Measurements from ENCODE around the gene TPPP2. TPM values are rescaled to one million over a fixed set of nuclear protein-coding genes. Genes with fewer than 3 reads are reported as not detected.
A peak's percentile ranks its signal among the peaks of the same experiment; 100 is the strongest.

Gene TPPP2
- total and polyA plus RNA-seq, 2 experiments from 2014 or later = not detected

- H3K79me2 ChIP-seq (ENCODE audit: insufficient read depth) = no peaks in the 10 kb centered on the region
- no peak overlapping the region for H2AFZ ChIP-seq
- WGBS, 2 experiments (ENCODE audit: low coverage in 1 of 2, low lambda C conversion rate in 2 of 2, missing lambda C conversion rate in 2 of 2) = 70 to 75% methylated on average over 2 of the region's 2 CpGs
- TF ChIP-seq EZH2phosphoT487 (IDR thresholded peaks at IDR 0.05; ENCODE audit: insufficient read depth, low read depth) (no peak), EZH2 (IDR thresholded peaks at IDR 0.05; ENCODE audit: insufficient read depth, poor library complexity, severe bottlenecking) (no peak)
- peaks cover 27% of the 10 kb centered on the region for H3K4me1 ChIP-seq (ENCODE audit: insufficient read depth)
- no peak overlapping the region for H3K4me3 ChIP-seq
- H3K9ac ChIP-seq = no peak overlapping the region
- H3K27ac ChIP-seq = no peak overlapping the region
- no peaks in the 10 kb centered on the region for H3K27me3 ChIP-seq (replicated peaks; ENCODE audit: insufficient read depth)
- no peaks in the 10 kb centered on the region for H3K36me3 ChIP-seq (ENCODE audit: low read depth)
- in situ Hi-C loops (cut with MboI) = no loop called here
- no peaks in the 10 kb centered on the region for H3K9me3 ChIP-seq (ENCODE audit: low read depth)
- H3K9me2 ChIP-seq (ENCODE audit: insufficient read depth) = no peaks in the 10 kb centered on the region
- no peaks in the 10 kb centered on the region for H4K20me1 ChIP-seq (ENCODE audit: insufficient read depth)
- no peak overlapping the region for H3K4me2 ChIP-seq (ENCODE audit: unreplicated experiment)
- no peak for DNase-seq
- peaks cover 14% of the 10 kb centered on the region for H3F3A ChIP-seq (ENCODE audit: insufficient read depth)
Observed at GRCh38 chr14:21043387-21043973, 13.5 kb downstream of the TPPP2 start.

- no peaks in the 10 kb centered on the region for H3K27me3 ChIP-seq (replicated peaks; ENCODE audit: insufficient read depth)
- H4K20me1 ChIP-seq (ENCODE audit: insufficient read depth) = no peaks in the 10 kb centered on the region
- no peak overlapping the region for H3K4me2 ChIP-seq (ENCODE audit: unreplicated experiment)
- H3K4me1 ChIP-seq (ENCODE audit: insufficient read depth) = peaks cover 28% of the 10 kb centered on the region
- no peak overlapping the region for H3K9ac ChIP-seq
- H2AFZ ChIP-seq = no peak overlapping the region
- peaks cover 20% of the 10 kb centered on the region for H3F3A ChIP-seq (ENCODE audit: insufficient read depth)
- no peaks in the 10 kb centered on the region for H3K9me3 ChIP-seq (ENCODE audit: low read depth)
- H3K4me3 ChIP-seq = no peak overlapping the region
- H3K36me3 ChIP-seq (ENCODE audit: low read depth) = no peaks in the 10 kb centered on the region
- DNase-seq = no peak
- H3K27ac ChIP-seq = no peak overlapping the region
- TF ChIP-seq EZH2 (IDR thresholded peaks at IDR 0.05; ENCODE audit: insufficient read depth, poor library complexity, severe bottlenecking) = no peak
- no peak for TF ChIP-seq EZH2phosphoT487 (IDR thresholded peaks at IDR 0.05; ENCODE audit: insufficient read depth, low read depth)
- in situ Hi-C loops (cut with MboI) = no loop called here
- H3K79me2 ChIP-seq (ENCODE audit: insufficient read depth) = no peaks in the 10 kb centered on the region
- no peaks in the 10 kb centered on the region for H3K9me2 ChIP-seq (ENCODE audit: insufficient read depth)
- WGBS, 2 experiments (ENCODE audit: low coverage in 1 of 2, low lambda C conversion rate in 2 of 2, missing lambda C conversion rate in 2 of 2) = 65 to 66% methylated on average over 6 of the region's 6 CpGs
Observed at GRCh38 chr14:21043974-21044618, 14.1 kb downstream of the TPPP2 start.

GRCh38 chr14:21047378-21047781, 17.4 kb downstream of the TPPP2 start:
- Histone ChIP-seq H2AFZ (peak overlapping the region; percentile 43; the same call in 1 of the 2 replicates), H3K4me1 (ENCODE audit: insufficient read depth) (peaks cover 33% of the 10 kb centered on the region), H3K9me2 (ENCODE audit: insufficient read depth) (no peaks in the 10 kb centered on the region), H3F3A (ENCODE audit: insufficient read depth) (peaks cover 33% of the 10 kb centered on the region), H3K9me3 (ENCODE audit: low read depth) (no peaks in the 10 kb centered on the region), H3K4me3 (no peak overlapping the region), H3K27ac (peak overlapping the region; percentile 54), H3K36me3 (ENCODE audit: low read depth) (no peaks in the 10 kb centered on the region), H4K20me1 (ENCODE audit: insufficient read depth) (no peaks in the 10 kb centered on the region), H3K4me2 (ENCODE audit: unreplicated experiment) (peak overlapping the region; percentile 19), H3K9ac (no peak overlapping the region), H3K79me2 (ENCODE audit: insufficient read depth) (no peaks in the 10 kb centered on the region), H3K27me3 (replicated peaks; ENCODE audit: insufficient read depth) (no peaks in the 10 kb centered on the region)
- peak; percentile 63 for DNase-seq
- TF ChIP-seq EZH2 (IDR thresholded peaks at IDR 0.05; ENCODE audit: insufficient read depth, poor library complexity, severe bottlenecking) (no peak), EZH2phosphoT487 (IDR thresholded peaks at IDR 0.05; ENCODE audit: insufficient read depth, low read depth) (no peak)
- 31 to 35% methylated on average over 2 of the region's 2 CpGs for WGBS, 2 experiments (ENCODE audit: low coverage in 1 of 2, low lambda C conversion rate in 2 of 2, missing lambda C conversion rate in 2 of 2)
- in situ Hi-C loops (cut with MboI) = no loop called here

- Histone ChIP-seq H3K79me2 (ENCODE audit: insufficient read depth) (no peaks in the 10 kb centered on the region), H3K27ac (peak overlapping the region; percentile 40), H3K9ac (no peak overlapping the region), H3K4me3 (no peak overlapping the region), H2AFZ (no peak overlapping the region), H3K9me2 (ENCODE audit: insufficient read depth) (no peaks in the 10 kb centered on the region), H3K4me2 (ENCODE audit: unreplicated experiment) (peak overlapping the region; percentile 49), H3F3A (ENCODE audit: insufficient read depth) (peaks cover 33% of the 10 kb centered on the region), H3K9me3 (ENCODE audit: low read depth) (no peaks in the 10 kb centered on the region), H4K20me1 (ENCODE audit: insufficient read depth) (no peaks in the 10 kb centered on the region), H3K27me3 (replicated peaks; ENCODE audit: insufficient read depth) (no peaks in the 10 kb centered on the region), H3K4me1 (ENCODE audit: insufficient read depth) (peaks cover 33% of the 10 kb centered on the region), H3K36me3 (ENCODE audit: low read depth) (no peaks in the 10 kb centered on the region)
- DNase-seq = no peak
- no peak for TF ChIP-seq EZH2 (IDR thresholded peaks at IDR 0.05; ENCODE audit: insufficient read depth, poor library complexity, severe bottlenecking)
- TF ChIP-seq EZH2phosphoT487 (IDR thresholded peaks at IDR 0.05; ENCODE audit: insufficient read depth, low read depth) = no peak
- WGBS, 2 experiments (ENCODE audit: low coverage in 1 of 2, low lambda C conversion rate in 2 of 2, missing lambda C conversion rate in 2 of 2) = 79 to 82% methylated on average over 2 of the region's 2 CpGs
- in situ Hi-C loops (cut with MboI) = no loop called here
Observed at GRCh38 chr14:21048638-21049037, 18.6 kb downstream of the TPPP2 start.

All from GM23248 (cell line).